Lung (tissue), 12 donors: Measurements from ENCODE around the gene UIMC1. TPM values are rescaled to one million over a fixed set of nuclear protein-coding genes. Genes with fewer than 3 reads are reported as not detected.

Experiments used
- ATAC-seq: fragments of 200-7000 bp; cut with Tn5 transposase; one replicate; pipeline ENCODE4 v1.9.1; 2020; ENCODE audit warnings: moderate number of reproducible peaks; ENCODE audit not compliant: insufficient read depth, low FRiP score
- DNase-seq, 3 donors: peaks; one replicate each; pipeline ENCODE4 v3.0.0-alpha.2; 2013 to 2017
- H3K27ac ChIP-seq, 2 donors: one replicate each; pipeline ENCODE4 v1.5.1; 2013; ENCODE audit warnings: mild to moderate bottlenecking in 2 of 2, moderate library complexity in 2 of 2, control low read depth in 1 of 2, inconsistent platforms in 1 of 2, low read depth in 1 of 2, low read length in 1 of 2
- H3K27me3 ChIP-seq, 3 donors: one replicate each; pipeline ENCODE4 v1.5.1; 2013; ENCODE audit warnings: low read length in 2 of 3; ENCODE audit not compliant: control insufficient read depth in 3 of 3, insufficient read depth in 3 of 3
- H3K36me3 ChIP-seq, 4 donors: one replicate each; pipeline ENCODE4 v1.5.1; 2013; ENCODE audit warnings: low read length in 4 of 4, mild to moderate bottlenecking in 1 of 4, moderate library complexity in 1 of 4; ENCODE audit not compliant: control insufficient read depth in 4 of 4, insufficient read depth in 4 of 4
- H3K4me1 ChIP-seq, 5 donors: one replicate each; pipeline ENCODE4 v1.5.1; 2013; ENCODE audit warnings: low read length in 5 of 5, mild to moderate bottlenecking in 2 of 5, moderate library complexity in 1 of 5; ENCODE audit not compliant: control insufficient read depth in 5 of 5, insufficient read depth in 5 of 5
- H3K4me3 ChIP-seq: one replicate; pipeline ENCODE4 v1.5.1; 2013; ENCODE audit warnings: mild to moderate bottlenecking, control low read depth, moderate library complexity
- H3K9ac ChIP-seq, 2 donors: one replicate each; pipeline ENCODE4 v1.5.1; 2013; ENCODE audit warnings: low read length in 2 of 2, control low read depth in 1 of 2; ENCODE audit not compliant: insufficient read depth in 1 of 2
- H3K9me3 ChIP-seq, 4 donors: one replicate each; pipeline ENCODE4 v1.5.1; 2013; ENCODE audit warnings: low read length in 3 of 4, mild to moderate bottlenecking in 1 of 4, moderate library complexity in 1 of 4; ENCODE audit not compliant: control insufficient read depth in 4 of 4, insufficient read depth in 3 of 4
- WGBS, 2 donors: extraction: QIAGEN DNeasy Blood & Tissue Kit; methylation state at CpG; one replicate each; pipeline ENCODE4 v1.1.7; 2013; 5-methylcytosine and 5-hydroxymethylcytosine counted together
- polyA plus RNA-seq, 2 donors: library from polyadenylated mRNA; stranded (reverse); fragments of 200-250 nt; gene quantifications; one replicate each; pipeline ENCODE4 v1.2.1, GENCODE V29; 2013
- total RNA-seq, 2 donors: library from RNA; depleted of rRNA in 1 of 2; stranded (reverse); fragments of >200 nt in 1 of 2; gene quantifications; one replicate each; pipeline ENCODE4 v1.2.1, GENCODE V29; 2014 to 2021
- TF ChIP-seq, protein P1 (sequence below): IDR thresholded peaks from 2 replicates; pipeline ENCODE4 v1.5.1; 2012; ENCODE audit warnings: mild to moderate bottlenecking; ENCODE audit errors: control extremely low read depth, extremely low read depth
- donor health status: control.
- donor health status: control.
- donor health status: Bipolar disorder and iron deficiency.
- donor health status: healthy.
- donor health status: DM: yes; HTN: yes; CAD: no.

UIMC1 gene
- total and polyA plus RNA-seq, 4 donors = 21.6 to 50.8 (median 27.9) TPM

DNA sequence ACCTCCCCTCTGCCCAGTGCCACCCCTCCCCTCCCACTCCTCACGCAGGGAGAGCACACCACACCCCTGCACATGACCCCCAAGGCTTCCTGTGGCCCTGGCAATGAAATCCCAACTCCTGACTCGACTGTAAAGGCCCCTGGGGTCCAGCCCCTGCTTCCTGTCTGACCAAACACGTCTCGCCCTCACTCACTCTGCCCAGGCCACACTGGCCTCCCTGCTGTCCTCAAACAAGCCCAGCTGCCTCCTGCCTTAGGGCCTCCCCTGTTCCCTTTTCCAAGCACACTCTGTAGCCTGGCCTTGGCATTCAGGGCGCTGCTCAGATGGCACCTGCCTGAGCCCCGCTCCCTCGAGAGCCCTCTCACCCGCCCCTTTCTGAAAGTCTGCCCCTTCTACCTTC, 149.8 kb downstream of the UIMC1 start:
- Histone ChIP-seq H3K9me3 (peaks cover 0 to 2% (median 0%) of the 10 kb centered on the region in 4 donors), H3K4me1 (no peaks in the 10 kb centered on the region), H3K27ac (no peak overlapping the region), H3K9ac (no peak overlapping the region), H3K27me3 (peaks cover 0 to 11% (median 0%) of the 10 kb centered on the region in 3 donors), H3K4me3 (no peak overlapping the region), H3K36me3 (no peaks in the 10 kb centered on the region)
- WGBS, 2 donors = 53 to 58% methylated on average over 8 of the region's 8 CpGs
- TF ChIP-seq, protein P1, sequence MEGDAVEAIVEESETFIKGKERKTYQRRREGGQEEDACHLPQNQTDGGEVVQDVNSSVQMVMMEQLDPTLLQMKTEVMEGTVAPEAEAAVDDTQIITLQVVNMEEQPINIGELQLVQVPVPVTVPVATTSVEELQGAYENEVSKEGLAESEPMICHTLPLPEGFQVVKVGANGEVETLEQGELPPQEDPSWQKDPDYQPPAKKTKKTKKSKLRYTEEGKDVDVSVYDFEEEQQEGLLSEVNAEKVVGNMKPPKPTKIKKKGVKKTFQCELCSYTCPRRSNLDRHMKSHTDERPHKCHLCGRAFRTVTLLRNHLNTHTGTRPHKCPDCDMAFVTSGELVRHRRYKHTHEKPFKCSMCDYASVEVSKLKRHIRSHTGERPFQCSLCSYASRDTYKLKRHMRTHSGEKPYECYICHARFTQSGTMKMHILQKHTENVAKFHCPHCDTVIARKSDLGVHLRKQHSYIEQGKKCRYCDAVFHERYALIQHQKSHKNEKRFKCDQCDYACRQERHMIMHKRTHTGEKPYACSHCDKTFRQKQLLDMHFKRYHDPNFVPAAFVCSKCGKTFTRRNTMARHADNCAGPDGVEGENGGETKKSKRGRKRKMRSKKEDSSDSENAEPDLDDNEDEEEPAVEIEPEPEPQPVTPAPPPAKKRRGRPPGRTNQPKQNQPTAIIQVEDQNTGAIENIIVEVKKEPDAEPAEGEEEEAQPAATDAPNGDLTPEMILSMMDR = no peak
- DNase-seq (no peak), ATAC-seq (no peak)

DNA sequence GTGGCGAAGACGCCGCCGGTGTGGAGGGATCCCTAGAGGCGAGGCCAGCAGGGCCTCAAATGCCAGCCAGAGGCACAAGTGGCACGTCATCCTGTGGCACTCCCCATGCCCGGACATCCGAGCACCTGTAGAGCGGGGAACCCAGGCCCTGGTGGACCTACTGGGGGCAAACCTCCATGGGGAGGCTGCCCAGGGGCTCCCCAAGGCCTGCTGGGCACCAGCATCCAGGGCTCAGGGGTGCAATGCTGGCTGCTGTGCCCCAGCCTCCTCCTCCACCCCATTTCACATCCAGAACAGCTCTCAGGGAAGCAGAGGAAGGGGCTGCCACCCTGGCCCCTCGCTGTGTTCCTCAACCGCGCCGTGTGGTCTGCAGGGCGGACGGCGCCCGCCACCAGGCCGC, 151.0 kb downstream of the UIMC1 start:
- Histone ChIP-seq H3K4me1 (no peaks in the 10 kb centered on the region), H3K9me3 (no peaks in the 10 kb centered on the region), H3K27me3 (peaks cover 0 to 11% (median 2%) of the 10 kb centered on the region in 3 donors), H3K36me3 (no peaks in the 10 kb centered on the region), H3K9ac (no peak overlapping the region), H3K4me3 (no peak overlapping the region), H3K27ac (no peak overlapping the region)
- 91 to 96% methylated on average over 18 of the region's 18 CpGs for WGBS, 2 donors
- DNase-seq = no peak
- TF ChIP-seq, protein P1 = no peak
- ATAC-seq = no peak

Other genes starting within 250 kb of the UIMC1 start
- gene UNC5A, start 196.2 kb downstream of the UIMC1 start, total RNA-seq = under 1 TPM; 0.14 to 0.40 TPM
- gene UNC5A, start 196.2 kb downstream of the UIMC1 start, polyA plus RNA-seq = under 1 TPM; 0.08 to 0.11 TPM
- gene HK3, start 107.4 kb downstream of the UIMC1 start, total RNA-seq = 100 to 1,000 TPM in 1 of 2 donors, 1 to 10 TPM in 1; 9.2 to 111 TPM
- gene HK3, start 107.4 kb downstream of the UIMC1 start, polyA plus RNA-seq = 100 to 1,000 TPM in 1 of 2 donors, 10 to 100 TPM in 1; 56.1 to 260 TPM
- 10 to 100 TPM; 12.1 to 31.5 TPM for gene ZNF346, start 15.9 kb upstream of the UIMC1 start, total RNA-seq
- 1 to 10 TPM; 6.6 to 7.0 TPM for gene ZNF346, start 15.9 kb upstream of the UIMC1 start, polyA plus RNA-seq
- gene FGFR4, start 80.1 kb upstream of the UIMC1 start, total RNA-seq = 100 to 1,000 TPM in 1 of 2 donors, 10 to 100 TPM in 1; 52.0 to 106 TPM
- 10 to 100 TPM; 20.9 to 35.7 TPM for gene FGFR4, start 80.1 kb upstream of the UIMC1 start, polyA plus RNA-seq
- 10 to 100 TPM; 74.3 to 81.7 TPM for gene NSD1, start 127.0 kb upstream of the UIMC1 start, total RNA-seq
- 10 to 100 TPM in 1 of 2 donors, 1 to 10 TPM in 1; 8.0 to 12.1 TPM for gene NSD1, start 127.0 kb upstream of the UIMC1 start, polyA plus RNA-seq